K562 (cell line): ENCODE measurements around the gene RERE. TPM values are rescaled to one million over a fixed set of nuclear protein-coding genes. Genes with fewer than 3 reads are reported as not detected.

Experiments
- ATAC-seq: fragments of 200-7000 bp; cut with Tn5 transposase; 3 replicates; pipeline ENCODE4 v1.9.1; 2020; ENCODE audit warnings: moderate library complexity
- BruUV-seq: library from RNA; stranded (reverse); fragments of 400-500 nt; replicated peaks from 2 replicates; lab custom pipeline; 2021; lab: Mats Ljungman, UMichigan
- CTCF ChIA-PET: fragments of 300-600 bp; formaldehyde crosslinking; extraction: SDS; loops from one replicate; lab custom pipeline; 2021; ENCODE audit warnings: low intra/inter-chr PET ratio; lab: Yijun Ruan, JAX
- POLR2A ChIA-PET: fragments of 300-600, 350-650 bp; sonication (Branson Sonifier 250); formaldehyde crosslinking; extraction: SDS; loops from one replicate; lab custom pipeline; 2021; ENCODE audit warnings: antibody characterized with exemption, inconsistent platforms; lab: Yijun Ruan, JAX
- DNase-seq, 4 experiments: peaks; one replicate each; pipeline versions ENCODE4 v3.0.0 to v3.0.0-alpha.2; 2011 to 2018; ENCODE audit warnings: low spot score in 3 of 4, mixed read lengths in 3 of 4; ENCODE audit errors: extremely low read depth in 1 of 4
- FAIRE-seq: peaks from 2 replicates; lab custom pipeline; 2011; peaks lifted over from hg19 to GRCh38; lab: Jason Lieb, UNC
- H2AFZ ChIP-seq: 2 replicates; pipeline ENCODE4 v1.6.0; 2011; ENCODE audit warnings: low read depth, low read length, control low read depth, inconsistent platforms
- H3K27ac ChIP-seq: fragments of 200-600 bp; 3 replicates; pipeline ENCODE4 v1.8.0; 2011; ENCODE audit warnings: low read depth, mild to moderate bottlenecking, control low read depth, inconsistent platforms, low read length, moderate library complexity, mixed read lengths; ENCODE audit errors: extremely low read depth
- H3K27me3 ChIP-seq, 2 experiments: fragments of 300-600 bp in 1 of 2; 2 replicates in 1 of 2; 3 replicates in 1 of 2; pipeline versions ENCODE4 v1.6.0 to v1.8.0; 2011; ENCODE audit warnings: inconsistent platforms in 2 of 2, low read length in 2 of 2, mild to moderate bottlenecking in 1 of 2, mixed read lengths in 1 of 2, moderate library complexity in 1 of 2; ENCODE audit not compliant: control insufficient read depth in 2 of 2, insufficient read depth in 2 of 2
- H3K36me3 ChIP-seq: fragments of 300-600 bp; 3 replicates; pipeline ENCODE4 v1.8.0; 2011; ENCODE audit warnings: mild to moderate bottlenecking, low read length, inconsistent platforms; ENCODE audit not compliant: control insufficient read depth, insufficient read depth
- H3K4me1 ChIP-seq, 2 experiments: fragments of 200-600 bp in 1 of 2; replicated peaks in 1 of 2; 2 replicates in 1 of 2; 3 replicates in 1 of 2; pipeline versions ENCODE4 v1.5.1 to v1.8.0; 2011; ENCODE audit warnings: inconsistent platforms in 2 of 2, low read length in 2 of 2, mild to moderate bottlenecking in 1 of 2, mixed read lengths in 1 of 2, moderate library complexity in 1 of 2; ENCODE audit not compliant: control insufficient read depth in 2 of 2, insufficient read depth in 2 of 2
- H3K4me2 ChIP-seq: 2 replicates; pipeline ENCODE4 v1.6.1; 2011; ENCODE audit warnings: low read length, control low read depth, inconsistent platforms, mixed read lengths; ENCODE audit not compliant: insufficient read depth
- H3K4me3 ChIP-seq: fragments of 200-600 bp; sonication (generic), shearing (Covaris generic); 2 replicates; pipeline ENCODE4 v1.5.1; 2016; ENCODE audit warnings: control low read depth, inconsistent platforms
- H3K79me2 ChIP-seq: fragments of 200-600 bp; 3 replicates; pipeline ENCODE4 v1.8.0; 2011; ENCODE audit warnings: low read length, inconsistent platforms; ENCODE audit not compliant: control insufficient read depth, insufficient read depth
- H3K9ac ChIP-seq, 2 experiments: 2 replicates each; pipeline versions ENCODE4 v1.6.0 to v1.6.1; 2011; ENCODE audit warnings: low read depth in 2 of 2, low read length in 2 of 2, control low read depth in 1 of 2, inconsistent platforms in 1 of 2, mild to moderate bottlenecking in 1 of 2, mixed read lengths in 1 of 2; ENCODE audit not compliant: insufficient read depth in 1 of 2
- H3K9me1 ChIP-seq: one replicate; pipeline ENCODE4 v1.6.0; 2011; ENCODE audit warnings: inconsistent platforms, mild to moderate bottlenecking, low read length, moderate library complexity; ENCODE audit not compliant: control insufficient read depth, insufficient read depth
- H3K9me3 ChIP-seq: replicated peaks from 2 replicates; pipeline ENCODE4 v1.5.1; 2011; ENCODE audit warnings: low read depth, low read length, inconsistent platforms; ENCODE audit not compliant: control insufficient read depth, insufficient read depth
- H4K20me1 ChIP-seq: replicated peaks from 2 replicates; pipeline ENCODE4 v1.6.1; 2011; ENCODE audit warnings: low read length, inconsistent platforms, mixed read lengths; ENCODE audit not compliant: control insufficient read depth, insufficient read depth
- CCNT2 ChIP-seq: IDR thresholded peaks from 2 replicates; pipeline ENCODE4 v1.6.1; 2011; ENCODE audit warnings: borderline replicate concordance, low read depth, mild to moderate bottlenecking, moderate library complexity, mixed read lengths, low read length; ENCODE audit not compliant: insufficient read length; ENCODE audit errors: extremely low read depth
- HMG20A ChIP-seq: fragments of 450-650 bp; formaldehyde crosslinking; conservative IDR thresholded peaks from 2 replicates; pipeline ENCODE4 v1.4.0; 2020; ENCODE audit warnings: mild to moderate bottlenecking, mixed read lengths
- HMGN3 ChIP-seq: IDR thresholded peaks from 2 replicates; pipeline ENCODE4 v1.6.1; 2011; ENCODE audit warnings: borderline replicate concordance, low read depth, mild to moderate bottlenecking, mixed read lengths, low read length; ENCODE audit not compliant: insufficient read length; ENCODE audit errors: extremely low read depth
- MEF2D ChIP-seq: conservative IDR thresholded peaks from 2 replicates; pipeline ENCODE4 v1.6.1; 2016; ENCODE audit warnings: low read depth, missing genetic modification characterization, missing compliant biosample characterization
- MTF1 ChIP-seq: fragments of 250-450 bp; sonication (Bioruptor Pico); IDR thresholded peaks from 2 replicates; pipeline ENCODE4 v1.9.0; 2021; ENCODE audit warnings: moderate library complexity, mild to moderate bottlenecking, inconsistent platforms, borderline replicate concordance
- NFIX ChIP-seq: fragments of 250-450 bp; sonication (Bioruptor Pico); IDR thresholded peaks from 2 replicates; pipeline ENCODE4 v1.4.0; 2020; ENCODE audit warnings: low read depth, mild to moderate bottlenecking, moderate library complexity
- RBM25 ChIP-seq: fragments of 200-400 bp; formaldehyde crosslinking; IDR thresholded peaks from 2 replicates; pipeline ENCODE4 v1.6.1; 2018; ENCODE audit warnings: low read length, low read depth, moderate library complexity; ENCODE audit not compliant: severe bottlenecking
- THRB ChIP-seq: fragments of 450-650 bp; formaldehyde crosslinking; conservative IDR thresholded peaks from 2 replicates; pipeline ENCODE4 v1.4.0; 2022; ENCODE audit warnings: mild to moderate bottlenecking, missing genetic modification characterization
- ZNF277 ChIP-seq: fragments of 250-450 bp; sonication (Bioruptor Pico); IDR thresholded peaks from 2 replicates; pipeline ENCODE4 v1.8.0; 2022; ENCODE audit warnings: inconsistent platforms, mild to moderate bottlenecking, moderate library complexity, borderline replicate concordance
- ZNF282 ChIP-seq: sonication (generic); formaldehyde crosslinking; IDR thresholded peaks from 2 replicates; pipeline ENCODE4 v1.8.1; 2023; ENCODE audit warnings: missing genetic modification reagents
- WGBS: fragments of 100-300 bp; shearing (Covaris generic); methylation state at CpG from one replicate; pipeline ENCODE4 v1.1.6; 2016; ENCODE audit warnings: low coverage, mixed read lengths; ENCODE audit not compliant: insufficient coverage; ENCODE audit errors: missing lambda C conversion rate; 5-methylcytosine and 5-hydroxymethylcytosine counted together
- in situ Hi-C: fragments of 300-500 bp; cut with MboI; formaldehyde crosslinking; loops from 4 replicates; pipeline ENCODE4 v1.15.0; 2018; ENCODE audit warnings: inconsistent platforms, mixed read lengths
- intact Hi-C: fragments of 100-400 bp; cut with micrococcal nuclease; formaldehyde crosslinking; loops from 2 replicates; pipeline ENCODE4 v1.14.2; 2022
- polyA plus RNA-seq, 8 experiments: library from polyadenylated mRNA; depleted of rRNA in 4 of 8; stranded (reverse) in 5 of 8; unstranded in 3 of 8; fragments of >200 nt; fragmentation: Nextera tagmentation in 2 of 8; fragmentation: Illumina TruSeq in 1 of 8; extraction: Ambion mirVana in 2 of 8; extraction: Trizol in 1 of 8; gene quantifications; 2 replicates each; pipeline versions ENCODE4 v1.2.1 to v1.2.3, GENCODE V29; 2011 to 2014; ENCODE audit warnings: inconsistent platforms in 1 of 8, missing spikeins in 1 of 8
- total RNA-seq, 7 experiments: library from RNA; depleted of rRNA in 6 of 7; stranded (reverse); fragments of >200 nt in 6 of 7; fragmentation: Illumina TruSeq in 2 of 7; extraction: Trizol in 2 of 7; gene quantifications; 2 replicates each; pipeline versions ENCODE4 v1.2.1 to v1.2.3, GENCODE V29; 2011 to 2021; ENCODE audit warnings: low replicate concordance in 1 of 7

Gene RERE
- total and polyA plus RNA-seq, 9 of the 15 experiments (the other 6 are each of a cell fraction or from before 2014, with no cell fraction given), result 3.0 to 51.5 (median 13.4) TPM

GRCh38 chr1:8443558-8444194, 373.8 kb downstream of the RERE start (continued):
- no peak for TF ChIP-seq MEF2D (tag)

- Histone ChIP-seq H3K36me3 (no peaks in the 10 kb centered on the region), H3K9me3 (no peaks in the 10 kb centered on the region), H3K9ac (no peak overlapping the region; a peak in 1 of 4 replicates), H3K4me3 (no peak overlapping the region), H3K27ac (no peak overlapping the region), H3K4me1 (peaks cover 0 to 14% of the 10 kb centered on the region in 2 experiments; a peak in 4 of 5 replicates), H2AFZ (no peak overlapping the region), H3K9me1 (no peaks in the 10 kb centered on the region), H3K27me3 (no peaks in the 10 kb centered on the region), H3K79me2 (no peaks in the 10 kb centered on the region), H3K4me2 (no peak overlapping the region), H4K20me1 (0 out of 2 replicates have a peak, but pooled peaks cover 8% of the 10 kb centered on the region)
- no peak for TF ChIP-seq HMG20A (CRISPR knock-in tag)
- no peak for TF ChIP-seq HMGN3
- TF ChIP-seq MTF1 (CRISPR knock-in tag), result peak; percentile 36; the same call in 1 of the 2 replicates
- no peak for TF ChIP-seq RBM25
- peak; percentile 36; the same call in 1 of the 2 replicates for TF ChIP-seq ZNF277 (CRISPR knock-in tag)
- 0 out of 2 replicates have a peak, but pooled peaks have one; percentile 17 for TF ChIP-seq NFIX (CRISPR knock-in tag)
- TF ChIP-seq CCNT2, result no peak
- no peak for TF ChIP-seq ZNF282
- no peak for TF ChIP-seq THRB (CRISPR knock-in tag)
- WGBS, result 91% methylated on average over 3 of the region's 3 CpGs
- FAIRE-seq (no peak), DNase-seq (no peak), ATAC-seq (no peak)
- BruUV-seq, result no TSS peak
- intact Hi-C loops (loop anchor here (10.0 kb wide), 1 partner anchor 67 kb away; no protein-coding TSS in a partner anchor), in situ Hi-C loops (no loop called here)
- POLR2A ChIA-PET, result interaction anchor here (0.9 to 1.1 kb wide), 3 partner anchors 8 to 23 kb away, joined by 3 to 4 read pairs (median 3); no protein-coding TSS in a partner anchor
- CTCF ChIA-PET, result no interaction called here
These were observed 376.0 kb downstream of the RERE start for GRCh38 chr1:8441426-8441825.
